ENCODE measurements around the gene A4GALT.

Gene A4GALT

GRCh38 chr22:42686756-42687491 is 33.7 kb downstream of the A4GALT start:
- TF ChIP-seq CTCF (IDR thresholded peaks at IDR 0.05) = no peak
- H3K36me3 ChIP-seq (ENCODE audit: control insufficient read depth, insufficient read depth, low read length) = no peaks in the 10 kb centered on the region
- H3K27me3 ChIP-seq (ENCODE audit: control insufficient read depth, insufficient read depth, low read length) = no peaks in the 10 kb centered on the region
- H3K4me2 ChIP-seq (ENCODE audit: low read length) = no peak overlapping the region
- H2AFZ ChIP-seq = no peak overlapping the region
- no peaks in the 10 kb centered on the region for H3K79me2 ChIP-seq
- H3K9me3 ChIP-seq (ENCODE audit: control insufficient read depth, low read length) = no peaks in the 10 kb centered on the region
- H3K9ac ChIP-seq = no peak overlapping the region
- H3K27ac ChIP-seq = no peak overlapping the region
- peaks cover 3% of the 10 kb centered on the region for H3K4me1 ChIP-seq
- no peak overlapping the region for H3K4me3 ChIP-seq (ENCODE audit: low read depth, low read length)

- Histone ChIP-seq H3K79me2 (no peaks in the 10 kb centered on the region), H3K27ac (no peak overlapping the region), H3K27me3 (ENCODE audit: control insufficient read depth, insufficient read depth, low read length) (no peaks in the 10 kb centered on the region), H2AFZ (no peak overlapping the region), H3K36me3 (ENCODE audit: control insufficient read depth, insufficient read depth, low read length) (no peaks in the 10 kb centered on the region), H3K4me1 (peaks cover 3% of the 10 kb centered on the region), H3K4me2 (ENCODE audit: low read length) (no peak overlapping the region), H3K4me3 (ENCODE audit: low read depth, low read length) (no peak overlapping the region), H3K9ac (no peak overlapping the region), H3K9me3 (ENCODE audit: control insufficient read depth, low read length) (no peaks in the 10 kb centered on the region)
- TF ChIP-seq CTCF (IDR thresholded peaks at IDR 0.05) = no peak
Observed at GRCh38 chr22:42685941-42686653, 34.6 kb downstream of the A4GALT start.

GRCh38 chr22:42684462-42685195 is 36.0 kb downstream of the A4GALT start:
- Histone ChIP-seq H3K4me2 (ENCODE audit: low read length) (no peak overlapping the region), H3K4me1 (peaks cover 3% of the 10 kb centered on the region), H3K27me3 (ENCODE audit: control insufficient read depth, insufficient read depth, low read length) (no peaks in the 10 kb centered on the region), H3K27ac (no peak overlapping the region), H3K79me2 (no peaks in the 10 kb centered on the region), H2AFZ (no peak overlapping the region), H3K36me3 (ENCODE audit: control insufficient read depth, insufficient read depth, low read length) (no peaks in the 10 kb centered on the region), H3K9me3 (ENCODE audit: control insufficient read depth, low read length) (no peaks in the 10 kb centered on the region), H3K9ac (no peak overlapping the region), H3K4me3 (ENCODE audit: low read depth, low read length) (no peak overlapping the region)
- no peak for TF ChIP-seq CTCF (IDR thresholded peaks at IDR 0.05)

- H3K27ac ChIP-seq = no peak overlapping the region
- H2AFZ ChIP-seq = no peak overlapping the region
- no peak for TF ChIP-seq CTCF (IDR thresholded peaks at IDR 0.05)
- no peaks in the 10 kb centered on the region for H3K27me3 ChIP-seq (ENCODE audit: control insufficient read depth, insufficient read depth, low read length)
- no peak overlapping the region for H3K9ac ChIP-seq
- H3K36me3 ChIP-seq (ENCODE audit: control insufficient read depth, insufficient read depth, low read length) = no peaks in the 10 kb centered on the region
- H3K79me2 ChIP-seq = no peaks in the 10 kb centered on the region
- no peak overlapping the region for H3K4me2 ChIP-seq (ENCODE audit: low read length)
- no peaks in the 10 kb centered on the region for H3K9me3 ChIP-seq (ENCODE audit: control insufficient read depth, low read length)
- H3K4me3 ChIP-seq (ENCODE audit: low read depth, low read length) = no peak overlapping the region
- H3K4me1 ChIP-seq = no peaks in the 10 kb centered on the region
Observed at GRCh38 chr22:42683578-42684283, 36.9 kb downstream of the A4GALT start.
